Fibroblast of skin of right biceps (primary cell): ENCODE results near the gene PPP2R3C.
A peak's percentile ranks its signal among the peaks of the same experiment; 100 is the strongest.
"Not testable (repeated sequence)": the region's sequence is repeated elsewhere in the genome, so short reads cannot be mapped to it uniquely, and the experiment has no call there.

ENCODE experiments used
- DNase-seq: peaks from one replicate; pipeline ENCODE4 v3.0.0-alpha.2; 2013

Gene PPP2R3C

GRCh38 chr14:35123388-35123703, 1.6 kb upstream of the PPP2R3C start:
- DNase-seq, result no peak

GRCh38 chr14:35122696-35123387, 1.1 kb upstream of the PPP2R3C start:
- DNase-seq, result peak; percentile 8

GRCh38 chr14:35121026-35121886, 534 bp downstream of the PPP2R3C start:
- peak; percentile 34 for DNase-seq

DNA sequence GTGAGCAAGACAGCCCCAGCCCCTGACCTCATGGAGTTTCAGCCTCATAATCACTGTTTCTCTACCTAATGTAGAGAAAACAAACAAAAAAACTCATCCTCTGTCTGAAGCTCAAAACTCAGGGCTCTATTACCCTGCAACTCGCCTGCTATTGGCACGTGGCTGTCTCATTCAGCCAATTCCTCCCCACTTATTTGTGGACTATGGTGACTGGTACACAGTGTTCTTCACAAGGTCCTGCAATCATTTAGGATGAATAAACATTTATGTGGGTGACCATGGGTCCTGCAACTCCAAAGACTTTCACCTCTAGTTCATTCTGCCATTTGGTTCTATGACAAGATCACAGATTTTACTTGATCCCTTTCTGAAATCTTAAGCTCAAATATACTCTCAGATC, 4.7 kb downstream of the PPP2R3C start:
- DNase-seq, result no peak

DNA sequence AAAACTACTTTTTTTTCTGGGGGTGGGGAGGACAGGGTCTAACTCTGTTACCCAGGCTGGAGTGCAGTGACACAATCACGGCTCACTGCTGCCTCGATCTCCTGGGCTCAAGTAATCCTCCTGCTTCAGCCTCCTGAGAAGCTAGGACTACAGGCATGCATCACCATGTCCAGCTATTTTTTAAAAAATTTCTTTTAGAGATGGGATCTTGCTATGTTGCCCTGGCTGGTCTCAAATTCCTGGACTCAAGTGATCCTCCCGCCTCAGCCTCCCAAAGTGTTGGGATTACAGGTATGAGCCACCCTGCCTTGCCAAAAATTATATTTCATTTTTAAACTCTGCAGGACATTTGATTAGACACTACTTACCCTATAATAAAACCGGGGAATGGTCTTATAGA, 5.5 kb downstream of the PPP2R3C start:
- no peak for DNase-seq

DNA sequence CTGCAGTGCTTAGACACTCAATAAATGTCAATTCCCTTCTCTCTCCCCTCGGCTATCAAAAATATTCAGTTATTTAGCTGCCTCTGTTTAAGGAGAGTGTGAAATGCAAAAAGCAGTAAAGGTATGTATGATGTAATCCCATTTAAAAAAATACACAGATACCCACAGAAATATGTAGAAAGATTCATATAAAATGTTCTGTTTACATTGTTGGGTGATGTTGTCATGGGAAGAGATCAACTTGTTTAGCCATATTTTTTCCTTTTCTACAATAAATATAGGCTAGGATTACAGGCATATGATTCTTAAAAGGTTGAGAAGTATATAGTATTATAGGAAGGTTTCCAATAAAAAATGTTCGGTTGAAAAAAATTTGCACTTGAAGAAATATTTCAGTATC, 7.8 kb downstream of the PPP2R3C start:
- DNase-seq, result peak; percentile 20

GRCh38 chr14:35113308-35113950, 8.4 kb downstream of the PPP2R3C start:
- no peak for DNase-seq

GRCh38 chr14:35112641-35113040, 9.1 kb downstream of the PPP2R3C start:
- no peak for DNase-seq

DNA sequence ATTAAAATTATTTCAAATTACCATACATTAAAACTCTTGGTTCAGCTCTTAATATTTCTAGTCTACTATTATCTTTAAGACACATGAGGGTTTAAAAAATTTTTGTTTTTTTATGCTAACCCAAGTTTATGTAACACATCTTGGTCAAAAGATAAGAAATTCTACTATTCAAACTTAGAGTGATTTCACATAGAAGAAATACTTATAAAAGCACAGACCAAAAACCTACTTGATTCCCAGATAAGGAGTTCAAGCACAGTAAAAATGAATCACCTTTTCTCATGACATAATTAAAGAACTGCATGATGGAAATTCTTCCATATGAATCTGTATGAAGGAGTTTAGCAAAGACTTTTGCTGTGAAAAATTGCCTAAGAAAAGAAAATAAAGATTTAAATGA, 13.9 kb downstream of the PPP2R3C start:
- DNase-seq, result no peak

GRCh38 chr14:35094645-35095044, 27.1 kb downstream of the PPP2R3C start:
- DNase-seq, result not testable (repeated sequence)

DNA sequence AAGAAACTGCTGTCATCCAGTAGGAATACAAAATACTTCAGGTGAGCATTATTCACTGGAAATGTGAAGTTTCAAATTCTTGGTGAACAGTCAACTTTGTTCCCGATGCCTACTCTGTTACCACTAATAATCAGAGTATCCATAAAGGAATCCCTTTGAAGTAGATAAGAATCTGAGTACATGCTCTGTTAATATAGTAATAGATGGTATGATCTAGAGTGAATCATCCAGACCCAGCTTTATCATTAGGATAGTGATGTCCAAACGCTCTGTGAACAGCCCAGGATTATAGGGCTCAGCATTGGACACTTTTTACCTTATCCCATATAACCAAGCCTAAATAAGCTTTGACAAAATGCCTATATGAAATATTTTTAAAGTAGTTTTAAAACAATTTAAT, 33.3 kb downstream of the PPP2R3C start:
- no peak for DNase-seq

DNA sequence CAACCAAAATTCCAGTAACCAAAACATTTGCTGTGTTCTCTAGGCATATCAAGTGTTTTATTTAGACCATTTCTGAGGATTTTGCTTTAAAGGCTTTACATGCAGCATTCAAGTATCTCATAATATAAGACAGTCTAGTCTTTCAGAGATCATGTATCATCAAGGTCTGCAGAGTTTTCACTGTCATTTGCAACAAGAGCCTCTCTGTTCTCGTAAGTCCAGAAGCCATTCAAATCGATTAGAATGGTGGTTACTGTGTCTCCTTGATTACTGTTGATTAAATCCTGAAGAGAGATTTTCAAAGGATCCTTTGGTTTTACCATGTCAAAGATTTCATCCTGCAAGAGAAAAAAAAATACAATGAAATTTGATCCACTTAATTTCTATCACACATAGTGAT, 36.3 kb downstream of the PPP2R3C start:
- DNase-seq, result no peak

DNA sequence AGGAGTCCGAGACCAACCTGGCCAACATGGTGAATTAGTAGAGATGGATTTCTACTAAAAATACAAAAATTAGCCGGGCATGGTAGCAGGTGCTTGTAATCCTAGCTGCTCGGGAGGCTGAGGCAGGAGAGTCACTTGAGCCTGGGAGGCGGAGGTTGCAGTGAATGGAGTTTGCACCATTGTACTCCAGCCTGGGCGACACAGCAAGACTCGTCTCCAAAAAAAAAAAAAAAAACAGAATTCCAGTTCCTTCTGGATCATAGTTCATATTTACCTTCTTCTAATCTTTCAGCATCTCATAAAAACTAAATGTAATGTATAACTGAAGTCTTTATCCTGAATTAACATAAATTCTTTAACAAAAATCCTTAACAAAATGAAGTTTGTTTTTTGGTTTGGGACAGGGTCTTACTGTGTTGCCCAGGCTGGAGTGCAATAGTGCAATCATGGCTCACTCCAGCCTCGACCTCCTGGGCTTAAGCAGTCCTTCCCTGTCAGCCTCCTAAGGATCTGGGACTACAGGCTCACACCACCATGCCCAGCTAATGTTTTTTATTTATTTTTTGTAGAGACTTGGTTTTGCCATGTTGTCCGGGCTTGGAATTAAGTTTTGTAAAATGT, 38.1 kb downstream of the PPP2R3C start:
- no peak for DNase-seq

GRCh38 chr14:35079742-35080141, 42.0 kb downstream of the PPP2R3C start:
- no peak for DNase-seq

- DNase-seq, result no peak
These were observed 43.7 kb downstream of the PPP2R3C start for GRCh38 chr14:35078082-35078481.

DNA sequence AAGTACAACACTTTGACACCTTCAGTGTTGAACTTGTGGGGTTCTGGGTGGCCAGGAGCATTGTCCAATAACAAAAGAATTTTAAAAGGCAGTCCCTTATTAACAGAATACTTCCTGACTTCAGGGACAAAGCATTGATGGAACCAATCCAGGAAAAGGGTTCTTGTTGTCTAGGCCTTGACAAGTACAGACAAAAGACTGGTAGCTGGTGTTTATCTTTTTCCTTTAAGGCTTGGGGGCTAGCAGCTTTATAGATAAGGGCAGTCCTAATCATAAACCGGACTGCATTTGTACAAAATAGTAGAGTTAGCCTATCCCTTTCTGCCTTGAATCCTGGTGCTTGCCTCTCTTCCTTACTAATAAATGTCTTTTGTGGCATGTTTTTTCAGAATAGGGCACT, 48.3 kb downstream of the PPP2R3C start:
- no peak for DNase-seq

- no peak for DNase-seq
These were observed 49.6 kb downstream of the PPP2R3C start for GRCh38 chr14:35072226-35072625.

DNA sequence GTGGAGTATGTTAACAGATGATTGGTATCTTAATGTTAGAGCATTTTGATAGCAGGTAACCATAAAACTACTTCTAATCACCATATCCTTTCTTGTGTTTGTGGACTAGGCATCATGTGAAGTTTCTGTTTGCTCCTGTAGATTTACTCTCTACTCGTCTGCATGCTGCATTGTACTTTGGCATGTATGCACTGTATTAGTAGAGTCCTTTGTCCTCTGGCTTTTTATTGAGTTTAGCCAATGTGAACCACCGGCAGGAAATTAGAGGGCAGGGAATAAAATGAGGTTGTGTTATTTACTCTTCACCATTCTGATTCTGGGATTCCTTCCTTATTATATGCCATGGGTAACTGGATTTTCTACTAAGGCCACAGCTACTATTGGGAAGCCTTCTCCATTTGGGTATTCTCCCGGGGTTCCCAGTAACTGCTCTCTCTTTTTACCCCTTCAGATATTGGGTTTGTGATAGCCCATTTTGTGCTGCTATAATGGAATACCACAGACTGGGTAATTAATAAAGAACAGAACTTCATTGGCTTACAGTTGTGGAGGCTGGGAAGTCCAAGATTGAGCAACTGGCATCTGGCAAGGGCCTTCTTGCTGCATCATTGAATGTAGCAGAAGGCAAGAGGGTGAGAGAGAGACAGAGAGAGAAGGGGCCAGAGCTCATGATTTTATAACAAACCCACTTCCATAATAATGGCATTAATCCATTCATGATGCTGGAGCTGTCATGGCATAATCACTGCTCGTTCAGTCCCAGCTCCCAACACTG, 53.4 kb downstream of the PPP2R3C start:
- DNase-seq, result no peak

DNA sequence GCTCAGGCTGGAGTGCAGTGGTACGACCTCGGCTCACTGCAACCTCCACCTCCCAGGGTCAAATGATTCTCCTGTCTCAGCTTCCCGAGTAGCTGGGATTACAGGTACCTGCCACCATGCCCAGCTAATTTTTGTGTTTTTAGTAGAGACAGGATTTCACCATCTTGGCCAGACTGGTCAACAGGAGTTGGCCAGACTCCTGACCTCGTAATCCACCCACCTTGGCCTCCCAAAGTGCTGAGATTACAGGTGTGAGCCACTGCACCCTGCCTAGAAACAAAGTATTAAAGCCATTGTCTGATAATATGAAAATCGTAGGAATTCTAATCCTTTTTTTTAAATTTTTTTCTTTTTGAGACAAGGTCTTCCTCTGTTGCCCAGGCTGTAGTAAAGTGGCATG, 56.1 kb downstream of the PPP2R3C start:
- DNase-seq, result not testable (repeated sequence)

DNA sequence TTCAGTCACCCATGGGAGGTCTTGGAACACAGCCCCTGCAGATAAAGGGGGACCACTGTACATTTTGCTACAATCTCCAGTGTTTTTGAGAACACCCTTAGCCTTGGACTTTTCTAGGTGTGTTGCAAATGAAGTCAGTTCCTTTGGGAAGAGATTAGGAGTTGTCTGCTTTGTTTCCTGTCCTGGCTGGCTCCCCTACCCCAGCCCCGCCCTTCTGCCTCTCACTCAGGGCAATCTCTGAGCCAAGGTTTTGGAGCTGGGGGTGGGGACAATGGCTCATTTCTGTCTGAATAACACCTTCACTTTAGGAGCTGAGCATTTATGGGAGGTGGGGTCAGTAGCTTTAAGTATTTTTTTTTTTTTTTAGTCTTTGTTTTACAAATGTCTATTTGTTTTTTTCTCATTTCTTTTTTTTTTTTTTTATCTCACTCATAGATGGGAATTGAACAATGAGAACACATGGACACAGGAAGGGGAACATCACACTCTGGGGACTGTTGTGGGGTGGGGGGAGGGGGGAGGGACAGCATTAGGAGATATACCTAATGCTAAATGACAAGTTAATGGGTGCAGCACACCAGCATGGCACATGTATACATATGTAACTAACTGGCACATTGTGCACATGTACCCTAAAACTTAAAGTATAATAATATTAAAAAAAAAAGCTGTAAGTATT, 60.5 kb downstream of the PPP2R3C start:
- DNase-seq, result not testable (repeated sequence)

DNA sequence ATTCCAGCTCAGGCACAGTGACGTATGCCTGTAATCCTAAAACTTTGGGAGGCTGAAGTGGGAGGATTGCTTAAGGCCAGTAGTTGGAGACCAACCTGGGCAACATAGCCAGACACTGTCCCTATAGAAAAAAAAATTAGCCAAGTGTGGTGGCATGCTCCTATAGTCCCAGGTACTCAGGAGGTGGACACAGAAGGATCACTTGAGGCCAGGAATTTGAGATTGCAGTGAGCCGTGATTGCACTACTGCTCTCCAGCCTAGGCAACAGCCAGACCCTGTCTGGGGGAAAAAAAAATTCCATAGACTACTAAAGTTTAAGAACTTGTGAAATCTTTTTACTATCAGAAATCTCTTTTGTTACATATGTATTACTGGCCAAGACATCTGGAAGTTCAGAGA, 69.2 kb downstream of the PPP2R3C start:
- no peak for DNase-seq

- DNase-seq, result no peak
These were observed 70.0 kb downstream of the PPP2R3C start for GRCh38 chr14:35051796-35052195.
